Sigmoid colon (tissue), 4 donors: ENCODE measurements around the gene ACACA.

Experiments
- EP300 ChIP-seq, 4 donors: sonication (generic); formaldehyde crosslinking; IDR thresholded peaks; one replicate each; pipeline ENCODE4 v1.6.1; 2017; ENCODE audit warnings: antibody characterized with exemption in 4 of 4
- POLR2A ChIP-seq, 2 donors: fragments of 450-650 bp; IDR thresholded peaks; one replicate each; pipeline ENCODE4 v1.6.1; 2016; ENCODE audit warnings: antibody characterized with exemption in 2 of 2, mild to moderate bottlenecking in 2 of 2, moderate library complexity in 2 of 2
- POLR2AphosphoS5 ChIP-seq, 4 donors: sonication (generic); formaldehyde crosslinking; IDR thresholded peaks; one replicate each; pipeline ENCODE4 v1.6.1; 2017; ENCODE audit warnings: antibody characterized with exemption in 4 of 4
- TF ChIP-seq, protein P1 (sequence below), 4 experiments: fragments of 450-650 bp in 3 of 4; fragments of 200-600 bp in 1 of 4; IDR thresholded peaks; one replicate each; pipeline ENCODE4 v1.5.1; 2016 to 2019; ENCODE audit warnings: antibody characterized with exemption in 4 of 4, mild to moderate bottlenecking in 3 of 4, moderate library complexity in 2 of 4

DNA sequence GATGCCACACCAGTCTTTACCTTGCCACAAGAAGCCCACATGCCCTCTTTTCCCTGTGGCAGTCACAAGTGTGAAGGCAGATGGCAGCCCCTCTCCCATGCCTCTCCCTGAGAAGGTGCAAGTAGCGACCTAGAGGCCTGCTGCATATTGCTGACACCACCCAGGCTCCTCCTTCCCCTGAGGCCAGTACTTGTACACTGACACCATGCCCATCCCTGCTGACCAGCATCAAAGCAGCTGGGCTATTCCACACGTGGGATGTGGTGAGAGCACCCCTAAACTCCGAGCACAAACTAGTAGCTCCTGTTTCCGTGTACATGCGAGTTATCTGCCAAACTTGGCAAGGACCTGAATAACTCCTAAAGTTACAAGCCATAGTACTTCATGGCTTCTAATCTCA is 308.5 kb downstream of the ACACA start:
- TF ChIP-seq, protein P1, sequence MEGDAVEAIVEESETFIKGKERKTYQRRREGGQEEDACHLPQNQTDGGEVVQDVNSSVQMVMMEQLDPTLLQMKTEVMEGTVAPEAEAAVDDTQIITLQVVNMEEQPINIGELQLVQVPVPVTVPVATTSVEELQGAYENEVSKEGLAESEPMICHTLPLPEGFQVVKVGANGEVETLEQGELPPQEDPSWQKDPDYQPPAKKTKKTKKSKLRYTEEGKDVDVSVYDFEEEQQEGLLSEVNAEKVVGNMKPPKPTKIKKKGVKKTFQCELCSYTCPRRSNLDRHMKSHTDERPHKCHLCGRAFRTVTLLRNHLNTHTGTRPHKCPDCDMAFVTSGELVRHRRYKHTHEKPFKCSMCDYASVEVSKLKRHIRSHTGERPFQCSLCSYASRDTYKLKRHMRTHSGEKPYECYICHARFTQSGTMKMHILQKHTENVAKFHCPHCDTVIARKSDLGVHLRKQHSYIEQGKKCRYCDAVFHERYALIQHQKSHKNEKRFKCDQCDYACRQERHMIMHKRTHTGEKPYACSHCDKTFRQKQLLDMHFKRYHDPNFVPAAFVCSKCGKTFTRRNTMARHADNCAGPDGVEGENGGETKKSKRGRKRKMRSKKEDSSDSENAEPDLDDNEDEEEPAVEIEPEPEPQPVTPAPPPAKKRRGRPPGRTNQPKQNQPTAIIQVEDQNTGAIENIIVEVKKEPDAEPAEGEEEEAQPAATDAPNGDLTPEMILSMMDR (IDR thresholded peaks at IDR 0.05), result no peak
- TF ChIP-seq POLR2AphosphoS5 (IDR thresholded peaks at IDR 0.05) (no peak), POLR2A (IDR thresholded peaks at IDR 0.05) (no peak), EP300 (IDR thresholded peaks at IDR 0.05) (no peak)
